ENCODE results near the gene KRTAP5-1.
"Not testable (repeated sequence)": the region's sequence is repeated elsewhere in the genome, so short reads cannot be mapped to it uniquely, and the experiment has no call there.

DNA sequence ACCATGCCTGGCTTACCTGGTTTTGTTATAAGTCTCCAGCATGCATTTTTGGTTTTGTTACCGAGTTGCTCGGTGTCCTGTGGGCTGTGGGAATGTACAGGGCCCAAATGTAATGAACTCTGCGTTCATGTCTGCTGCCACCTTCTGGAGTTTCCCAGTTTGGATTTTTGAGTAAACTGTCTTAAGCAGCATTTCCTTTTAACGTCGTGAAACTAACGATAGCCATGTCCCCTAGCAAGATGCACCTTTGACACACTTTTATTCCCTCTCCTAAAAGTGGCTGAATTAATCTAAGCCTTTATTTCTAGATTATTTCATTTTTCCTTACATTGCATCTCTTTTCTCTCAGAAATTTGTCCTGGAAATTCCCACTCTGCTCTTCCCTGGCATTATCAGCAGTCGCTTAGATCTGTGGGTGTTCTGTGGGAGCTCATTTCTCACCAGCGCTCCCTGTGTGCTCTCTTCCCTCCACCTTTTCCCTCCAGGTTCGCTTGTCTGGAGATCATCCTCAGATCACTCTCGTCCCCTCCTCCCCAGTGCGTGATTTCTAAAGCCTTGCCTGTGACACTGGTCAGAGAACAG lies 11.0 kb upstream of the KRTAP5-1 start:
- TF ChIP-seq, protein P1, sequence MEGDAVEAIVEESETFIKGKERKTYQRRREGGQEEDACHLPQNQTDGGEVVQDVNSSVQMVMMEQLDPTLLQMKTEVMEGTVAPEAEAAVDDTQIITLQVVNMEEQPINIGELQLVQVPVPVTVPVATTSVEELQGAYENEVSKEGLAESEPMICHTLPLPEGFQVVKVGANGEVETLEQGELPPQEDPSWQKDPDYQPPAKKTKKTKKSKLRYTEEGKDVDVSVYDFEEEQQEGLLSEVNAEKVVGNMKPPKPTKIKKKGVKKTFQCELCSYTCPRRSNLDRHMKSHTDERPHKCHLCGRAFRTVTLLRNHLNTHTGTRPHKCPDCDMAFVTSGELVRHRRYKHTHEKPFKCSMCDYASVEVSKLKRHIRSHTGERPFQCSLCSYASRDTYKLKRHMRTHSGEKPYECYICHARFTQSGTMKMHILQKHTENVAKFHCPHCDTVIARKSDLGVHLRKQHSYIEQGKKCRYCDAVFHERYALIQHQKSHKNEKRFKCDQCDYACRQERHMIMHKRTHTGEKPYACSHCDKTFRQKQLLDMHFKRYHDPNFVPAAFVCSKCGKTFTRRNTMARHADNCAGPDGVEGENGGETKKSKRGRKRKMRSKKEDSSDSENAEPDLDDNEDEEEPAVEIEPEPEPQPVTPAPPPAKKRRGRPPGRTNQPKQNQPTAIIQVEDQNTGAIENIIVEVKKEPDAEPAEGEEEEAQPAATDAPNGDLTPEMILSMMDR (IDR thresholded peaks at IDR 0.05) = not testable (repeated sequence)
- TF ChIP-seq POLR2A (IDR thresholded peaks at IDR 0.05) = not testable (repeated sequence)

Data from adrenal gland (tissue), 5 donors.